Parathyroid adenoma (tissue), 2 donors: Measurements from ENCODE around the gene BCL2L11.
"Not testable (repeated sequence)": the region's sequence is repeated elsewhere in the genome, so short reads cannot be mapped to it uniquely, and the experiment has no call there.

ENCODE experiments used
- H2AFZ ChIP-seq: fragments of 300-600 bp; sonication (generic); one replicate; pipeline ENCODE4 v1.7.0; 2017; ENCODE audit warnings: antibody characterized with exemption, mild to moderate bottlenecking
- H3K27ac ChIP-seq: fragments of 300-600 bp; sonication (generic); one replicate; pipeline ENCODE4 v1.7.0; 2017
- H3K27me3 ChIP-seq: fragments of 300-600 bp; sonication (generic); one replicate; pipeline ENCODE4 v1.7.0; 2017; ENCODE audit warnings: low read length; ENCODE audit not compliant: control insufficient read depth, insufficient read depth
- H3K36me3 ChIP-seq: fragments of 300-600 bp; sonication (generic); one replicate; pipeline ENCODE4 v1.7.0; 2017; ENCODE audit warnings: low read length; ENCODE audit not compliant: control insufficient read depth, insufficient read depth
- H3K4me1 ChIP-seq: fragments of 300-600 bp; sonication (generic); one replicate; pipeline ENCODE4 v1.7.0; 2017; ENCODE audit warnings: control low read depth
- H3K4me2 ChIP-seq: fragments of 300-600 bp; sonication (generic); one replicate; pipeline ENCODE4 v1.7.0; 2017; ENCODE audit warnings: low read length
- H3K4me3 ChIP-seq: fragments of 300-600 bp; sonication (generic); one replicate; pipeline ENCODE4 v1.7.0; 2017; ENCODE audit warnings: low read depth, low read length
- H3K79me2 ChIP-seq: fragments of 300-600 bp; sonication (generic); one replicate; pipeline ENCODE4 v1.7.0; 2017; ENCODE audit warnings: control low read depth
- H3K9ac ChIP-seq: fragments of 300-600 bp; sonication (generic); one replicate; pipeline ENCODE4 v1.7.0; 2017; ENCODE audit warnings: mild to moderate bottlenecking
- H3K9me3 ChIP-seq: fragments of 300-600 bp; sonication (generic); one replicate; pipeline ENCODE4 v1.7.0; 2017; ENCODE audit warnings: low read length; ENCODE audit not compliant: control insufficient read depth
- CTCF ChIP-seq: fragments of 300-600 bp; sonication (generic); IDR thresholded peaks from one replicate; pipeline ENCODE4 v1.7.0; 2017; ENCODE audit warnings: antibody characterized with exemption, mild to moderate bottlenecking
- donor health status: primary hyperparathyroidism.

The BCL2L11 gene

GRCh38 chr2:111120253-111121027, at the start of gene BCL2L11:
Gene BCL2L11, plus strand, starts transcription at chr2:111120914. Its CDS starts 2,832 bp downstream, at chr2:111123746.
- peak within 1 kb of the TSS; percentile 85 for H3K4me3 ChIP-seq
- H3K4me1 ChIP-seq: peaks cover 3% of the 10 kb centered on the region
- no peaks in the 10 kb centered on the region for H3K9me3 ChIP-seq
- peak within 1 kb of the TSS; percentile 87 for H3K27ac ChIP-seq
- TF ChIP-seq CTCF: peak; percentile 42
- H3K9ac ChIP-seq: peak within 1 kb of the TSS; percentile 35
- peak within 1 kb of the TSS; percentile 97 for H3K4me2 ChIP-seq
- H3K27me3 ChIP-seq: no peaks in the 10 kb centered on the region
- peaks cover 18% of the 10 kb centered on the region for H3K79me2 ChIP-seq
- no peaks in the 10 kb centered on the region for H3K36me3 ChIP-seq
- peak within 1 kb of the TSS; percentile 97 for H2AFZ ChIP-seq

GRCh38 chr2:111071600-111072171, 49.0 kb upstream of the BCL2L11 start:
- Histone ChIP-seq H3K36me3 (no peaks in the 10 kb centered on the region), H3K4me3 (no peak overlapping the region), H3K4me2 (no peak overlapping the region), H3K79me2 (no peaks in the 10 kb centered on the region), H2AFZ (no peak overlapping the region), H3K27ac (no peak overlapping the region), H3K27me3 (no peaks in the 10 kb centered on the region), H3K9ac (no peak overlapping the region), H3K4me1 (no peaks in the 10 kb centered on the region), H3K9me3 (peaks cover 3% of the 10 kb centered on the region)
- no peak for TF ChIP-seq CTCF

- no peak for TF ChIP-seq CTCF
- Histone ChIP-seq H3K27ac (no peak overlapping the region), H3K79me2 (no peaks in the 10 kb centered on the region), H3K27me3 (no peaks in the 10 kb centered on the region), H3K4me2 (no peak overlapping the region), H2AFZ (no peak overlapping the region), H3K9ac (no peak overlapping the region), H3K4me1 (no peaks in the 10 kb centered on the region), H3K9me3 (peaks cover 3% of the 10 kb centered on the region), H3K36me3 (no peaks in the 10 kb centered on the region), H3K4me3 (no peak overlapping the region)
Observed at GRCh38 chr2:111072220-111072871, 48.4 kb upstream of the BCL2L11 start.

GRCh38 chr2:111082659-111083058, 38.1 kb upstream of the BCL2L11 start:
- H3K4me1 ChIP-seq, H3K27ac ChIP-seq, H3K9ac ChIP-seq, H2AFZ ChIP-seq, H3K27me3 ChIP-seq, H3K36me3 ChIP-seq, H3K9me3 ChIP-seq, H3K79me2 ChIP-seq, H3K4me2 ChIP-seq, H3K4me3 ChIP-seq: not testable (repeated sequence)

- Histone ChIP-seq H3K36me3 (no peaks in the 10 kb centered on the region), H3K79me2 (no peaks in the 10 kb centered on the region), H3K9me3 (no peaks in the 10 kb centered on the region), H3K4me2 (no peak overlapping the region), H2AFZ (no peak overlapping the region), H3K4me1 (no peaks in the 10 kb centered on the region), H3K9ac (no peak overlapping the region), H3K4me3 (no peak overlapping the region), H3K27ac (no peak overlapping the region), H3K27me3 (no peaks in the 10 kb centered on the region)
- no peak for TF ChIP-seq CTCF
Observed at GRCh38 chr2:111091811-111092211, 28.9 kb upstream of the BCL2L11 start.
